H1 (cell line): ENCODE results near the gene TDRKH.

Experiments
- BACH1 ChIP-seq: IDR thresholded peaks from 2 replicates; pipeline ENCODE4 v1.6.1; 2012; ENCODE audit warnings: low read length, improper control_type of control experiment
- EZH2 ChIP-seq: fragments of 200-600 bp; sonication (generic); IDR thresholded peaks from 2 replicates; pipeline ENCODE4 v1.7.1; 2012; ENCODE audit warnings: low read depth, mild to moderate bottlenecking, moderate library complexity, low read length, inconsistent platforms; ENCODE audit not compliant: severe bottlenecking
- GABPA ChIP-seq: IDR thresholded peaks from 2 replicates; pipeline ENCODE4 v1.6.1; 2011; ENCODE audit warnings: mild to moderate bottlenecking, low read length, moderate library complexity, borderline replicate concordance; ENCODE audit not compliant: insufficient read depth
- GTF2F1 ChIP-seq: IDR thresholded peaks from 2 replicates; pipeline ENCODE4 v1.6.1; 2012; ENCODE audit warnings: low read depth, low read length, improper control_type of control experiment, borderline replicate concordance
- MAFK ChIP-seq: IDR thresholded peaks from 2 replicates; pipeline ENCODE4 v1.6.1; 2012; ENCODE audit warnings: low read depth, mild to moderate bottlenecking, improper control_type of control experiment, low read length
- PHF8 ChIP-seq: fragments of 200-600 bp; sonication (generic); conservative IDR thresholded peaks from 2 replicates; pipeline ENCODE4 v1.7.1; 2012; ENCODE audit warnings: low read depth, mild to moderate bottlenecking, inconsistent platforms, low read length, moderate library complexity
- POLR2A ChIP-seq, 2 experiments: IDR thresholded peaks; 1 replicate in 1 of 2; 2 replicates in 1 of 2; pipeline ENCODE4 v1.6.1; 2011; ENCODE audit warnings: low read depth in 2 of 2, low read length in 2 of 2, mild to moderate bottlenecking in 2 of 2; ENCODE audit errors: control extremely low read depth in 1 of 2
- POLR2AphosphoS5 ChIP-seq: IDR thresholded peaks from 2 replicates; pipeline ENCODE4 v1.6.1; 2011; ENCODE audit warnings: low read depth, low read length
- TAF1 ChIP-seq: IDR thresholded peaks from 2 replicates; pipeline ENCODE4 v1.6.1; 2011; ENCODE audit warnings: mild to moderate bottlenecking, low read depth, low read length
- TBP ChIP-seq: IDR thresholded peaks from 2 replicates; pipeline ENCODE4 v1.6.1; 2011; ENCODE audit warnings: low read depth, low read length, improper control_type of control experiment
- TEAD4 ChIP-seq: IDR thresholded peaks from 2 replicates; pipeline ENCODE4 v1.6.1; 2012; ENCODE audit warnings: low read depth, low read length, inconsistent platforms, mixed read lengths
- TF ChIP-seq, protein P1 (sequence below), 3 experiments: IDR thresholded peaks; 1 replicate in 2 of 3; 2 replicates in 1 of 3; pipeline versions ENCODE4 v1.5.1 to v1.6.1; 2011; ENCODE audit warnings: low read length in 3 of 3, mild to moderate bottlenecking in 3 of 3, inconsistent platforms in 2 of 3, low read depth in 1 of 3, moderate library complexity in 1 of 3; ENCODE audit not compliant: insufficient read depth in 1 of 3; ENCODE audit errors: control extremely low read depth in 1 of 3
- TF ChIP-seq, protein P2 (sequence below): IDR thresholded peaks from 2 replicates; pipeline ENCODE4 v1.6.1; 2011; ENCODE audit warnings: low read length, improper control_type of control experiment

DNA sequence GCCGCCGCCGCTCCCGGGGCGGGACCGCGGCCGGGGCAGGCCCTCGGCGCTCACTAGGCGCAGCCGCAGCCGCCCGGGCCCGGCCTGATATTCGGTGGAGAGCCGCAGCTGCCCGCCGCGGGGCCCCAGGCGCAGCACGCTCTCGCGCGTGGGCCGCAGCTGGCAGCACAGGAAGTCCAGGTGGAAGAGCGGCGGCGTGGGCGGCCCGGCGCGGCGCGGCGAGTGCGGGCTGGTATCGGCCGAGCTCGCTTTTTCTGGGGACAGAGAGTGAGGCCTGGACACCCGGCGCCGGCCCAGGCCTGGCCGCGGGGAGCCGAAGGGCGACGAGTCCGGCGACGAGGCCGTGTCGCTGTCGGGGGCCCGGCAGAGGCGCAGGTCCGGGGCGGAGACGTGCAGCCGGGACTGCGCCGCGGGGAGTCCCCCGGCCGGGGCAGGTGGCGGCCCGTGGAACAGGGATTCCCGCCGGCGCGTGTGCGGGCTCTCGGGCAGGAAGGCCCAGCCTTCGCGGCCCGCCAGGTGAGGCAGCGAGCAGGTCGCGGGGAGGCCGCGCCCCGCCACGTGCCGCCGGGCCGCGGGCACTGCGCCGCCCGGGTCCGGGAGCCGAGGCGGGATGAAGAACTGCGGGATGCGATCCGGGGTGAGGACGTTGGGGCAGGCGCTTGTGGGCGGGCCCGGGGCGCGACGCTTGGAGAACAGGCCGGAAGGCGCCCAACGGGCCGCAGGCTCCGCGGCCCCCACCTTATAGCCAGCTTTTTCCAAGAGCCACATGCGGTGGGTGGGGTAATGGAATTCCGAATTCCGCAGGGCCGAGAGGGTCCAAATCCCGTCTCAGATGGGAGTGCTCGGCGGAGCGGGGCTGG lies 48.2 kb upstream of the TDRKH start:
- TF ChIP-seq, protein P1, sequence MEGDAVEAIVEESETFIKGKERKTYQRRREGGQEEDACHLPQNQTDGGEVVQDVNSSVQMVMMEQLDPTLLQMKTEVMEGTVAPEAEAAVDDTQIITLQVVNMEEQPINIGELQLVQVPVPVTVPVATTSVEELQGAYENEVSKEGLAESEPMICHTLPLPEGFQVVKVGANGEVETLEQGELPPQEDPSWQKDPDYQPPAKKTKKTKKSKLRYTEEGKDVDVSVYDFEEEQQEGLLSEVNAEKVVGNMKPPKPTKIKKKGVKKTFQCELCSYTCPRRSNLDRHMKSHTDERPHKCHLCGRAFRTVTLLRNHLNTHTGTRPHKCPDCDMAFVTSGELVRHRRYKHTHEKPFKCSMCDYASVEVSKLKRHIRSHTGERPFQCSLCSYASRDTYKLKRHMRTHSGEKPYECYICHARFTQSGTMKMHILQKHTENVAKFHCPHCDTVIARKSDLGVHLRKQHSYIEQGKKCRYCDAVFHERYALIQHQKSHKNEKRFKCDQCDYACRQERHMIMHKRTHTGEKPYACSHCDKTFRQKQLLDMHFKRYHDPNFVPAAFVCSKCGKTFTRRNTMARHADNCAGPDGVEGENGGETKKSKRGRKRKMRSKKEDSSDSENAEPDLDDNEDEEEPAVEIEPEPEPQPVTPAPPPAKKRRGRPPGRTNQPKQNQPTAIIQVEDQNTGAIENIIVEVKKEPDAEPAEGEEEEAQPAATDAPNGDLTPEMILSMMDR (IDR thresholded peaks at IDR 0.05; ENCODE audit: control extremely low read depth in 1 of 3, insufficient read depth in 1 of 3, low read depth in 1 of 3, low read length in 3 of 3) = no peak
- no peak for TF ChIP-seq POLR2A (IDR thresholded peaks at IDR 0.05; ENCODE audit: control extremely low read depth in 1 of 2, low read depth in 2 of 2, low read length in 2 of 2)
- TF ChIP-seq PHF8 = peak; percentile 56; the same call in 1 of the 2 replicates
- no peak for TF ChIP-seq BACH1
- peak; percentile 71 for TF ChIP-seq EZH2
- peak; percentile 21; the same call in 1 of the 2 replicates for TF ChIP-seq GTF2F1
- TF ChIP-seq POLR2AphosphoS5 = no peak
- peak; percentile 22; the same call in 1 of the 2 replicates for TF ChIP-seq TBP
- TF ChIP-seq TAF1 = no peak
- no peak for TF ChIP-seq TEAD4
- TF ChIP-seq, protein P2, sequence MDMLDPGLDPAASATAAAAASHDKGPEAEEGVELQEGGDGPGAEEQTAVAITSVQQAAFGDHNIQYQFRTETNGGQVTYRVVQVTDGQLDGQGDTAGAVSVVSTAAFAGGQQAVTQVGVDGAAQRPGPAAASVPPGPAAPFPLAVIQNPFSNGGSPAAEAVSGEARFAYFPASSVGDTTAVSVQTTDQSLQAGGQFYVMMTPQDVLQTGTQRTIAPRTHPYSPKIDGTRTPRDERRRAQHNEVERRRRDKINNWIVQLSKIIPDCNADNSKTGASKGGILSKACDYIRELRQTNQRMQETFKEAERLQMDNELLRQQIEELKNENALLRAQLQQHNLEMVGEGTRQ = 0 out of 2 replicates have a peak, but pooled peaks have one; percentile 19
- no peak; the same call in 1 of the 2 replicates for TF ChIP-seq GABPA
- no peak for TF ChIP-seq MAFK
